HepG2 (cell line): ENCODE measurements around the gene ITGB2. TPM values are rescaled to one million over a fixed set of nuclear protein-coding genes. Genes with fewer than 3 reads are reported as not detected.

Experiments
- EED ChIP-seq: sonication (generic); formaldehyde crosslinking; IDR thresholded peaks from 2 replicates; pipeline ENCODE4 v1.5.0; 2020; ENCODE audit warnings: mild to moderate bottlenecking, missing genetic modification reagents
- FOXJ3 ChIP-seq: sonication (generic); formaldehyde crosslinking; IDR thresholded peaks from 2 replicates; pipeline ENCODE4 v1.4.0; 2020; ENCODE audit warnings: missing genetic modification reagents, mild to moderate bottlenecking, borderline replicate concordance
- FOXK1 ChIP-seq: sonication (generic); formaldehyde crosslinking; IDR thresholded peaks from 2 replicates; pipeline ENCODE4 v1.4.0; 2020; ENCODE audit warnings: low read depth, missing genetic modification reagents, borderline replicate concordance
- KIAA2018 ChIP-seq: sonication (generic); formaldehyde crosslinking; IDR thresholded peaks from 2 replicates; pipeline ENCODE4 v1.5.0; 2020; ENCODE audit warnings: mild to moderate bottlenecking, missing genetic modification reagents, borderline replicate concordance
- NKX3-1 ChIP-seq: sonication (generic); formaldehyde crosslinking; IDR thresholded peaks from 2 replicates; pipeline ENCODE4 v1.5.0; 2020; ENCODE audit warnings: missing genetic modification reagents
- RARA ChIP-seq: IDR thresholded peaks from 2 replicates; pipeline ENCODE4 v1.6.1; 2016; ENCODE audit warnings: missing genetic modification reagents, missing compliant biosample characterization
- TFE3 ChIP-seq: IDR thresholded peaks from 2 replicates; pipeline ENCODE4 v1.6.1; 2016
- TIGD3 ChIP-seq: sonication (generic); formaldehyde crosslinking; IDR thresholded peaks from 2 replicates; pipeline ENCODE4 v1.5.1; 2020; ENCODE audit warnings: mild to moderate bottlenecking, missing genetic modification reagents, borderline replicate concordance
- ZNF343 ChIP-seq: sonication (generic); formaldehyde crosslinking; IDR thresholded peaks from 2 replicates; pipeline ENCODE4 v1.4.0; 2020; ENCODE audit warnings: mild to moderate bottlenecking, missing genetic modification reagents
- ZNF549 ChIP-seq: sonication (generic); formaldehyde crosslinking; IDR thresholded peaks from 2 replicates; pipeline ENCODE4 v1.5.0; 2020; ENCODE audit warnings: missing genetic modification reagents
- polyA plus RNA-seq, 8 experiments: library from polyadenylated mRNA; depleted of rRNA in 3 of 8; stranded (reverse) in 7 of 8; unstranded in 1 of 8; fragments of >200 nt; fragmentation: Illumina TruSeq in 4 of 8; extraction: Trizol in 4 of 8; gene quantifications; 2 replicates each; pipeline versions ENCODE4 v1.2.1 to v1.2.3, GENCODE V29; 2011 to 2016; ENCODE audit warnings: low read depth in 4 of 8, missing spikeins in 1 of 8, mixed read lengths in 1 of 8; ENCODE audit not compliant: insufficient read depth in 1 of 8
- total RNA-seq, 5 experiments: library from RNA; depleted of rRNA; stranded (reverse); fragments of >200 nt; fragmentation: Illumina TruSeq; extraction: Trizol; gene quantifications; 2 replicates each; pipeline ENCODE4 v1.2.3, GENCODE V29; 2016; ENCODE audit warnings: low read depth in 1 of 5
- TF ChIP-seq, protein P1 (sequence below): IDR thresholded peaks from 2 replicates; pipeline ENCODE4 v1.6.1; 2018; ENCODE audit warnings: missing genetic modification reagents
- TF ChIP-seq, protein P2 (sequence below): IDR thresholded peaks from 2 replicates; pipeline ENCODE4 v1.6.1; 2012; ENCODE audit warnings: low read length, improper control_type of control experiment

ITGB2 gene
- total and polyA plus RNA-seq, 2 of the 13 experiments (the other 11 are each of a cell fraction or from before 2014, with no cell fraction given): 4.2 to 18.0 TPM

- 0 out of 2 replicates have a peak, but pooled peaks have one; percentile 43 for TF ChIP-seq KIAA2018
- peak; percentile 94 for TF ChIP-seq RARA
- TF ChIP-seq ZNF549 (CRISPR knock-in tag): no peak
- TF ChIP-seq TIGD3: no peak
- TF ChIP-seq, protein P1, sequence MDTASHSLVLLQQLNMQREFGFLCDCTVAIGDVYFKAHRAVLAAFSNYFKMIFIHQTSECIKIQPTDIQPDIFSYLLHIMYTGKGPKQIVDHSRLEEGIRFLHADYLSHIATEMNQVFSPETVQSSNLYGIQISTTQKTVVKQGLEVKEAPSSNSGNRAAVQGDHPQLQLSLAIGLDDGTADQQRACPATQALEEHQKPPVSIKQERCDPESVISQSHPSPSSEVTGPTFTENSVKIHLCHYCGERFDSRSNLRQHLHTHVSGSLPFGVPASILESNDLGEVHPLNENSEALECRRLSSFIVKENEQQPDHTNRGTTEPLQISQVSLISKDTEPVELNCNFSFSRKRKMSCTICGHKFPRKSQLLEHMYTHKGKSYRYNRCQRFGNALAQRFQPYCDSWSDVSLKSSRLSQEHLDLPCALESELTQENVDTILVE (CRISPR knock-in tag): 0 out of 2 replicates have a peak, but pooled peaks have one; percentile 32
- no peak for TF ChIP-seq FOXJ3 (CRISPR knock-in tag)
- peak; percentile 50; the same call in 1 of the 2 replicates for TF ChIP-seq TFE3 (CRISPR knock-in tag)
- TF ChIP-seq ZNF343 (CRISPR knock-in tag): 0 out of 2 replicates have a peak, but pooled peaks have one; percentile 11
- TF ChIP-seq, protein P2, sequence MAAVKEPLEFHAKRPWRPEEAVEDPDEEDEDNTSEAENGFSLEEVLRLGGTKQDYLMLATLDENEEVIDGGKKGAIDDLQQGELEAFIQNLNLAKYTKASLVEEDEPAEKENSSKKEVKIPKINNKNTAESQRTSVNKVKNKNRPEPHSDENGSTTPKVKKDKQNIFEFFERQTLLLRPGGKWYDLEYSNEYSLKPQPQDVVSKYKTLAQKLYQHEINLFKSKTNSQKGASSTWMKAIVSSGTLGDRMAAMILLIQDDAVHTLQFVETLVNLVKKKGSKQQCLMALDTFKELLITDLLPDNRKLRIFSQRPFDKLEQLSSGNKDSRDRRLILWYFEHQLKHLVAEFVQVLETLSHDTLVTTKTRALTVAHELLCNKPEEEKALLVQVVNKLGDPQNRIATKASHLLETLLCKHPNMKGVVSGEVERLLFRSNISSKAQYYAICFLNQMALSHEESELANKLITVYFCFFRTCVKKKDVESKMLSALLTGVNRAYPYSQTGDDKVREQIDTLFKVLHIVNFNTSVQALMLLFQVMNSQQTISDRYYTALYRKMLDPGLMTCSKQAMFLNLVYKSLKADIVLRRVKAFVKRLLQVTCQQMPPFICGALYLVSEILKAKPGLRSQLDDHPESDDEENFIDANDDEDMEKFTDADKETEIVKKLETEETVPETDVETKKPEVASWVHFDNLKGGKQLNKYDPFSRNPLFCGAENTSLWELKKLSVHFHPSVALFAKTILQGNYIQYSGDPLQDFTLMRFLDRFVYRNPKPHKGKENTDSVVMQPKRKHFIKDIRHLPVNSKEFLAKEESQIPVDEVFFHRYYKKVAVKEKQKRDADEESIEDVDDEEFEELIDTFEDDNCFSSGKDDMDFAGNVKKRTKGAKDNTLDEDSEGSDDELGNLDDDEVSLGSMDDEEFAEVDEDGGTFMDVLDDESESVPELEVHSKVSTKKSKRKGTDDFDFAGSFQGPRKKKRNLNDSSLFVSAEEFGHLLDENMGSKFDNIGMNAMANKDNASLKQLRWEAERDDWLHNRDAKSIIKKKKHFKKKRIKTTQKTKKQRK: no peak
- peak; percentile 70; the same call in 1 of the 2 replicates for TF ChIP-seq FOXK1 (CRISPR knock-in tag)
- no peak for TF ChIP-seq NKX3-1 (CRISPR knock-in tag)
- no peak for TF ChIP-seq EED
These were observed 6.4 kb downstream of the ITGB2 start (continued) for GRCh38 chr21:44914176-44914874.
